ENCODE measurements around the gene SPOCK1. TPM values are rescaled to one million over a fixed set of nuclear protein-coding genes. Genes with fewer than 3 reads are reported as not detected.

Gene SPOCK1
- total and polyA plus RNA-seq, 3 donors from 2014 or later: 63.8 to 111 (median 101) TPM

DNA sequence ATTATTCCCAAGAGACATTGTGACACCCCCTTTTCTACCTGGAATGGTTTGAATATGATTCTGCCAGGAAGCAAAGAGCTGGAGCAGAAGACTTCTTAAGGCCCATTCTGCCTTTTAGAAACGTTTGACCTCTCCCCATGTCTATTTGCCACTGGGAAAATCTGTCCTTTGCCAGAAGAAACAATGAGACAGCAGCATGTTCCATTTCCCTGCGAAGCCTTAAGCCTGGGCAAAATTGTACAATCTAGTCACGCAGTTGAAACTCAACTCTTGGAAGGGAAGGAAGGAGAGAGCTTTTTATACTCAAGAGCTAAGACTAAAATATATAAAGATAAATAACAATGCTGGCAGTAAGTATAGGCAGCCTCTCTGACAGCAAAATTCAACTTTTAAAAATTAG lies 22.1 kb upstream of the SPOCK1 start:
- intact Hi-C loops (cut with DNase I; ENCODE audit: low total_unique reads): no loop called here
- H3K9me3 ChIP-seq: no peaks in the 10 kb centered on the region
- no peaks in the 10 kb centered on the region for H3K4me1 ChIP-seq
- H3K27me3 ChIP-seq: no peaks in the 10 kb centered on the region
- DNase-seq: no peak
- no peak overlapping the region for H3K27ac ChIP-seq
- 66 to 76% methylated on average over 3 of the region's 3 CpGs for WGBS, 2 donors
- no peaks in the 10 kb centered on the region for H3K36me3 ChIP-seq (ENCODE audit: low read depth, missing control alignments)
- TF ChIP-seq CTCF (IDR thresholded peaks at IDR 0.05) (no peak), POLR2A (IDR thresholded peaks at IDR 0.05) (no peak)
- no peak overlapping the region for H3K4me3 ChIP-seq

DNA sequence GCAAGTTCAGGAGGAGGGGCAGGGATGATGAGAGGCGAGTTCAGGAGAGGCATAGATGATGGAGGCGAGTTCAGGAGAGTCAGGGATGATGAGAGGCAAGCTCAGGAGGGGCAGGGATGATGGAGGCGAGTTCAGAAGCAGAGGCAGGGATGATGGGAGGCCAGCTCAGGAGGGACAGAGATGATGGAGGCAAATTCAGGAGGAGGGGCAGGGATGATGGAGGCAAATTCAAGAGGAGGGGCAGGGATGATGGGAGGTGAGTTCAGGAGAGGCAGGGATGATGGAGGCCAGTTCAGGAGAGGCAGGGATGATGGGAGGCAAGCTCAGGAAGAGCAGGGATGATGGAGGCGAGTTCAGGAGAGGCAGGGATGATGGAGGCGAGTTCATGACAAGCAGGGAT lies 17.8 kb upstream of the SPOCK1 start:
- Histone ChIP-seq H3K36me3 (ENCODE audit: low read depth, missing control alignments) (no peaks in the 10 kb centered on the region), H3K27me3 (no peaks in the 10 kb centered on the region), H3K4me3 (no peak overlapping the region), H3K9me3 (no peaks in the 10 kb centered on the region), H3K27ac (no peak overlapping the region), H3K4me1 (no peaks in the 10 kb centered on the region)
- intact Hi-C loops (cut with DNase I; ENCODE audit: low total_unique reads): no loop called here
- TF ChIP-seq POLR2A (IDR thresholded peaks at IDR 0.05) (no peak), CTCF (IDR thresholded peaks at IDR 0.05) (no peak)
- WGBS, 2 donors: 82 to 85% methylated on average over 5 of the region's 5 CpGs
- DNase-seq: no peak

DNA sequence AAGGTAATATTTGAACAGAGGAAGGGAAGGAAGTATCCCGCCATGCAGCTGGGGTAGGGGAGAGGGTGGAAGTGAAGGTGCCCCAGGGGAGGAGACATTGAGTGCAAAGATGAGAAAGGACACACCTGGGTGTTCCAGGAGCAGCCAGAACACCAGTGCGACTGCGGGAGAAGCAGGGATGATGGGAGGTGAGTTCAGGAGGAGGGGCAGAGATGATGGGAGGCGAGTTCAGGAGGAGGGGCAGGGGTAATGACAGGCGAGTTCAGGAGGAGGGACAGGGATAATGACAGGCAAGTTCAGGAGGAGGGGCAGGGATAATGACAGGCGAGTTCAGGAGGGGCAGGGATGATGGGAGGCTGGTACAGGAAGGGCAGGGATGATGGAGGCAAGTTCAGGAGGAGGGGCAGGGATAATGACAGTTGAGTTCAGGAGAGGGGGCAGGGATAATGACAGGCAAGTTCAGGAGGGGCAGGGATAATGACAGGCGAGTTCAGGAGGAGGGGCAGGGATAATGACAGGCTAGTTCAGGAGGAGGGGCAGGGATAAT lies 17.2 kb upstream of the SPOCK1 start:
- no peaks in the 10 kb centered on the region for H3K27me3 ChIP-seq
- TF ChIP-seq CTCF (IDR thresholded peaks at IDR 0.05): no peak
- TF ChIP-seq POLR2A (IDR thresholded peaks at IDR 0.05): no peak
- no peak overlapping the region for H3K4me3 ChIP-seq
- WGBS, 2 donors: 39 to 43% methylated on average over 7 of the region's 7 CpGs
- H3K27ac ChIP-seq: no peak overlapping the region
- no peak for DNase-seq
- intact Hi-C loops (cut with DNase I; ENCODE audit: low total_unique reads): no loop called here
- no peaks in the 10 kb centered on the region for H3K9me3 ChIP-seq
- no peaks in the 10 kb centered on the region for H3K36me3 ChIP-seq (ENCODE audit: low read depth, missing control alignments)
- H3K4me1 ChIP-seq: no peaks in the 10 kb centered on the region

GRCh38 chr5:137515238-137515637 lies 16.1 kb upstream of the SPOCK1 start:
- no peak for TF ChIP-seq POLR2A (IDR thresholded peaks at IDR 0.05)
- no peak for TF ChIP-seq CTCF (IDR thresholded peaks at IDR 0.05)
- H3K36me3 ChIP-seq (ENCODE audit: low read depth, missing control alignments): no peaks in the 10 kb centered on the region
- H3K4me3 ChIP-seq: no peak overlapping the region
- H3K27ac ChIP-seq: no peak overlapping the region
- DNase-seq: no peak
- H3K27me3 ChIP-seq: no peaks in the 10 kb centered on the region
- no peaks in the 10 kb centered on the region for H3K4me1 ChIP-seq
- H3K9me3 ChIP-seq: no peaks in the 10 kb centered on the region
- intact Hi-C loops (cut with DNase I; ENCODE audit: low total_unique reads): no loop called here
- WGBS, 2 donors: 77 to 85% methylated on average over 5 of the region's 5 CpGs

DNA sequence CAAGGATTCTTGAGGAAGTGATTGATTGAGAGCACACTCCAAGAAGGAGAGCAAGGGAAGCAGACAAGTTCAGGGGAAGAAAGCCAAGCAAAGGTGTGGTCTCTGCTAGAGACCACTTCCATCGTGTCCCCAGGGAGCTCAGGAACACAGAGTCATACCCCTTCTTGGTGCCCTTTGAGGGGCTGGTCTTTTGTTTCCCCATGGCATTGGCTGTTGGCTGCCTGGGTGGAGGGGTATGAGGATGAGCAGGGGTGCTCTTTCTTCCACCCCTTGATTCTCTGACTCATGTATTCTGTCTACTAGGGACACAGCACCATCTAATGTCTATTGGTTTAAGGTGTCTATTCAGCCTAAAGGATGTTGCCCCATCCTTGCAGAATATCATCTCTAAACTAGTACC lies 11.5 kb upstream of the SPOCK1 start:
- TF ChIP-seq CTCF (IDR thresholded peaks at IDR 0.05): no peak
- no peak for TF ChIP-seq POLR2A (IDR thresholded peaks at IDR 0.05)
- DNase-seq: no peak
- Histone ChIP-seq H3K36me3 (ENCODE audit: low read depth, missing control alignments) (no peaks in the 10 kb centered on the region), H3K27me3 (no peaks in the 10 kb centered on the region), H3K4me3 (no peak overlapping the region), H3K9me3 (no peaks in the 10 kb centered on the region), H3K4me1 (no peaks in the 10 kb centered on the region), H3K27ac (no peak overlapping the region)
- 0 to 87% methylated on average over 1 of the region's 1 CpG for WGBS, 2 donors
- intact Hi-C loops (cut with DNase I; ENCODE audit: low total_unique reads): no loop called here
